ENCODE results near the gene FRMD3.

The FRMD3 gene

DNA sequence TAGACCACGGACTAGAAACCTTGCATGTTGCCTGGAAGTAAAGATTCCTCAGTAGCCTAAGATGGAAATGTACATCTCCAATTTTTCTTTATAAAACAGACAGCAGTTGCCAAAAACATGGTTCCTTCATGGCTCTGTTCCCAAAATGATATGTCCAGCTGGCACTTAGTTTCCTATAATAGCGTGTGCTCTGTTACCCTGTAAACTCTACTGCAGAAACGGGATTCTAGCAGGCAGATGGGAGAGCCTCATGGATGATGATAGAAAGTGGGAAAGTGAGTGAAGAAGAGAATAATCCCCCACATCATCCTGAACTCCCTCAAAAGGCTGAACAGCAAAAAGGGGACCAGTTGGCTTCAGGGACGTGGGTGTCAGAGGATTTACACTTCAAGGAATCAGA, 118.2 kb downstream of the FRMD3 start:
- TF ChIP-seq CTCF (conservative IDR thresholded peaks at IDR 0.05): no peak
- H3K27ac ChIP-seq: no peak overlapping the region

- TF ChIP-seq CTCF (conservative IDR thresholded peaks at IDR 0.05): no peak
- no peak overlapping the region for H3K27ac ChIP-seq
Observed at GRCh38 chr9:83418283-83418682, 119.9 kb downstream of the FRMD3 start.

- H3K27ac ChIP-seq: no peak overlapping the region
- TF ChIP-seq CTCF (conservative IDR thresholded peaks at IDR 0.05): no peak
Observed at GRCh38 chr9:83413367-83413766, 124.8 kb downstream of the FRMD3 start.

- TF ChIP-seq CTCF (conservative IDR thresholded peaks at IDR 0.05): no peak
- H3K27ac ChIP-seq: no peak overlapping the region
Observed at GRCh38 chr9:83410701-83411100, 127.5 kb downstream of the FRMD3 start.

GRCh38 chr9:83406921-83407320, 131.3 kb downstream of the FRMD3 start:
- no peak overlapping the region for H3K27ac ChIP-seq
- TF ChIP-seq CTCF (conservative IDR thresholded peaks at IDR 0.05): no peak

- no peak for TF ChIP-seq CTCF (conservative IDR thresholded peaks at IDR 0.05)
- no peak overlapping the region for H3K27ac ChIP-seq
Observed at GRCh38 chr9:83405759-83406158, 132.4 kb downstream of the FRMD3 start.

GRCh38 chr9:83403527-83404238, 134.5 kb downstream of the FRMD3 start:
- no peak overlapping the region for H3K27ac ChIP-seq
- no peak for TF ChIP-seq CTCF (conservative IDR thresholded peaks at IDR 0.05)

All from VCaP (cell line).